OCI-LY7 (cell line): ENCODE measurements around the gene NDUFV2. TPM values are rescaled to one million over a fixed set of nuclear protein-coding genes. Genes with fewer than 3 reads are reported as not detected.
"Not testable (repeated sequence)": the region's sequence is repeated elsewhere in the genome, so short reads cannot be mapped to it uniquely, and the experiment has no call there.

ENCODE experiments used
- BruUV-seq: library from RNA; stranded (reverse); fragments of 400-500 nt; replicated peaks from 2 replicates; lab custom pipeline; 2021; lab: Mats Ljungman, UMichigan
- CTCF ChIA-PET: fragments of 300-600 bp; sonication (Branson Sonifier 250); formaldehyde crosslinking; loops from one replicate; lab custom pipeline; 2022; ENCODE audit warnings: antibody characterized with exemption; ENCODE audit not compliant: unreplicated experiment; lab: Charles Lee
- POLR2A ChIA-PET: fragments of 300-600 bp; sonication (Branson Sonifier 250); formaldehyde crosslinking; loops from one replicate; lab custom pipeline; 2022; ENCODE audit warnings: antibody characterized with exemption; lab: Charles Lee
- DNase-seq: peaks from one replicate; pipeline ENCODE4 v3.0.0-alpha.2; 2015; ENCODE audit warnings: low spot score
- H2AFZ ChIP-seq: fragments of 200-600 bp; sonication (generic), shearing (Covaris generic); 2 replicates; pipeline ENCODE4 v1.6.1; 2014; ENCODE audit warnings: mild to moderate bottlenecking, antibody characterized with exemption, low read length, moderate library complexity
- H3K27ac ChIP-seq: fragments of 200-600 bp; sonication (generic); 2 replicates; pipeline ENCODE4 v1.5.1; 2014; ENCODE audit warnings: mixed run types, low read depth, mild to moderate bottlenecking, moderate library complexity, low read length, inconsistent platforms; ENCODE audit not compliant: poor library complexity, severe bottlenecking
- H3K36me3 ChIP-seq: fragments of 200-600 bp; sonication (generic); 2 replicates; pipeline ENCODE4 v1.6.1; 2014; ENCODE audit warnings: mild to moderate bottlenecking, antibody characterized with exemption, low read length, moderate library complexity, mixed read lengths; ENCODE audit not compliant: insufficient read depth
- H3K4me1 ChIP-seq: fragments of 200-600 bp; sonication (generic); 2 replicates; pipeline ENCODE4 v1.5.1; 2014; ENCODE audit warnings: mild to moderate bottlenecking, low read length; ENCODE audit not compliant: insufficient read depth, poor library complexity, severe bottlenecking
- H3K4me2 ChIP-seq: fragments of 200-600 bp; sonication (generic); 2 replicates; pipeline ENCODE4 v1.6.1; 2014; ENCODE audit warnings: mild to moderate bottlenecking, low read length
- H3K4me3 ChIP-seq: fragments of 200-600 bp; sonication (generic); 2 replicates; pipeline ENCODE4 v1.5.1; 2014; ENCODE audit warnings: mild to moderate bottlenecking, low read depth, low read length; ENCODE audit not compliant: poor library complexity, severe bottlenecking
- H3K79me2 ChIP-seq: fragments of 200-600 bp; sonication (generic); 2 replicates; pipeline ENCODE4 v1.6.1; 2016; ENCODE audit warnings: low read depth, mild to moderate bottlenecking, low read length, moderate library complexity, mixed read lengths; ENCODE audit not compliant: insufficient read depth
- H3K9me2 ChIP-seq: fragments of 200-600 bp; sonication (generic); 2 replicates; pipeline ENCODE4 v1.6.1; 2016; ENCODE audit warnings: mild to moderate bottlenecking, low read length, mixed read lengths; ENCODE audit not compliant: insufficient read depth
- H3K9me3 ChIP-seq: fragments of 200-600 bp; sonication (generic); 2 replicates; pipeline ENCODE4 v1.6.1; 2014; ENCODE audit warnings: mild to moderate bottlenecking, mixed run types, low read length, mixed read lengths
- H4K20me1 ChIP-seq: fragments of 200-600 bp; sonication (generic); 2 replicates; pipeline ENCODE4 v1.6.1; 2014; ENCODE audit warnings: mild to moderate bottlenecking, antibody characterized with exemption, low read length, moderate library complexity, mixed read lengths; ENCODE audit not compliant: insufficient read depth
- CTCF ChIP-seq: fragments of 200-600 bp; sonication (generic); conservative IDR thresholded peaks from 2 replicates; pipeline ENCODE4 v1.5.1; 2014; ENCODE audit warnings: mild to moderate bottlenecking, antibody characterized with exemption, low read length, moderate library complexity, mixed read lengths
- EZH2phosphoT487 ChIP-seq: fragments of 200-600 bp; sonication (generic); IDR thresholded peaks from 2 replicates; pipeline ENCODE4 v1.6.1; 2018; ENCODE audit warnings: low read depth, borderline replicate concordance, mild to moderate bottlenecking, mixed run types, antibody characterized with exemption, low read length, moderate library complexity, mixed read lengths
- intact Hi-C: fragments of 100-400 bp; cut with micrococcal nuclease; formaldehyde crosslinking; loops from one replicate; pipeline ENCODE4 v1.10.0; 2022; ENCODE audit not compliant: unreplicated experiment
- total RNA-seq, 2 experiments: library from RNA; depleted of rRNA in 1 of 2; stranded (reverse); fragments of >200 nt in 1 of 2; shearing (Covaris generic) in 1 of 2; gene quantifications; 2 replicates each; pipeline ENCODE4 v1.2.3, GENCODE V29; 2014 to 2022

Gene NDUFV2
- total RNA-seq, 2 experiments from 2014 or later: 185 to 201 TPM

DNA sequence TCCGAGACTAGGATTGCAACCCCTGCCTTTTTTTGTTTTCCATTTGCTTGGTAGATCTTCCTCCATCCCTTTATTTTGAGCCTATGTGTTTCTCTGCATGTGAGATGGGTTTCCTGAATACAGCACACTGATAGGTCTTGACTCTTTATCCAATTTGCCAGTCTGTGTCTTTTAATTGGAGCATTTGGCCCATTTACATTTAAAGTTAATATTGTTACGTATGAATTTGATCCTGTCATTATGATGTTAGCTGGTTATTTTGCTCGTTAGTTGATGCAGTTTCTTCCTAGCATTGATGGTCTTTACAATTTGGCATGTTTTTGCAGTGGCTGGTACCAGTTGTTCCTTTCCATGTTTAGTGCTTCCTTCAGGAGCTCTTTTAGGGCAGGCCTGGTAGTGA, 67.0 kb downstream of the NDUFV2 start:
- DNase-seq, H3K4me2 ChIP-seq, H3K4me3 ChIP-seq, CTCF ChIA-PET, H3K27ac ChIP-seq, intact Hi-C loops, H4K20me1 ChIP-seq, H2AFZ ChIP-seq, POLR2A ChIA-PET, H3K4me1 ChIP-seq, H3K9me2 ChIP-seq, BruUV-seq: not testable (repeated sequence)
- peaks cover 17% of the 10 kb centered on the region; the same call in 1 of the 2 replicates for H3K9me3 ChIP-seq
- H3K79me2 ChIP-seq: peaks cover 47% of the 10 kb centered on the region
- H3K36me3 ChIP-seq: peaks cover 19% of the 10 kb centered on the region; the same call in 1 of the 2 replicates

DNA sequence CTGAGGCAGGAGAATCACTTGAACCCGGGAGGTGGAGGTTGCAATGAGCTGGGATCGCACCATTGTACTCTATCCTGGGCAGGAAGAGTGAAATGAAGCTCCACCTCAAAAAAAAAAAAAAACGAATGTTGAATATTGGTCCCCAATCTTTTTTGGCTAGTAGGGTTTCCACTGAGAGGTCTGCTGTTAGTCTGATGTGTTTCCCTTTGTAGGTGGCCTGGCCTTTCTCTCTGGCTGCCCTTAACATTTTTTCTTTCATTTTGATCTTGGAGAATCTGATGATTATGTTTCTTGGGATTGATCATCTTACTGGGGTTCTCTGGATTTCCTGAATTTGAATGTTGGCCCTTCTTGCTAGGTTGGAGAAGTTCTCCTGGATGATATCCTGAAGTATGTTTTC, 69.4 kb downstream of the NDUFV2 start:
- Histone ChIP-seq H3K36me3 (peaks cover 15% of the 10 kb centered on the region; the same call in 1 of the 2 replicates), H3K79me2 (peaks cover 60% of the 10 kb centered on the region)
- H3K27ac ChIP-seq, BruUV-seq, DNase-seq, H2AFZ ChIP-seq, H4K20me1 ChIP-seq, H3K9me2 ChIP-seq, H3K4me3 ChIP-seq, CTCF ChIA-PET, H3K9me3 ChIP-seq, intact Hi-C loops, H3K4me1 ChIP-seq, H3K4me2 ChIP-seq: not testable (repeated sequence)
- POLR2A ChIA-PET: interaction anchor here (1.3 to 2.5 kb wide), 3 partner anchors 9 to 12 kb away, joined by 3 to 10 read pairs (median 5); no protein-coding TSS in a partner anchor

- BruUV-seq: no TSS peak
- Histone ChIP-seq H3K9me2 (no peaks in the 10 kb centered on the region), H3K4me3 (no peak overlapping the region), H3K36me3 (peaks cover 15% of the 10 kb centered on the region; the same call in 1 of the 2 replicates), H3K4me2 (no peak overlapping the region), H3K4me1 (no peaks in the 10 kb centered on the region), H3K79me2 (peaks cover 67% of the 10 kb centered on the region), H3K9me3 (0 out of 2 replicates have a peak, but pooled peaks cover 9% of the 10 kb centered on the region), H4K20me1 (no peaks in the 10 kb centered on the region), H3K27ac (no peak overlapping the region), H2AFZ (no peak overlapping the region)
- ChIA-PET POLR2A (interaction anchor here (0.6 to 2.5 kb wide), 5 partner anchors 9 to 99 kb away, joined by 3 to 10 read pairs (median 4); no protein-coding TSS in a partner anchor), CTCF (interaction anchor here (0.6 kb wide), 1 partner anchor 106 kb away, joined by 8 read pairs; no protein-coding TSS in a partner anchor)
- no peak for TF ChIP-seq EZH2phosphoT487
- no peak for TF ChIP-seq CTCF
- intact Hi-C loops: no loop called here
- no peak for DNase-seq
These were observed 70.1 kb downstream of the NDUFV2 start for GRCh38 chr18:9172506-9173127.
